PFSK-1 (cell line): ENCODE measurements around the gene MRPS16.

Experiments used
- POLR2AphosphoS5 ChIP-seq: IDR thresholded peaks from 2 replicates; pipeline ENCODE4 v1.6.1; 2012; ENCODE audit warnings: low read depth, mild to moderate bottlenecking, control low read depth, low read length, moderate library complexity
- SIN3A ChIP-seq: IDR thresholded peaks from 2 replicates; pipeline ENCODE4 v1.6.1; 2012; ENCODE audit warnings: mild to moderate bottlenecking, low read length, moderate library complexity, borderline replicate concordance; ENCODE audit not compliant: insufficient read depth
- TAF1 ChIP-seq: IDR thresholded peaks from 2 replicates; pipeline ENCODE4 v1.6.1; 2012; ENCODE audit warnings: low read length, control low read depth, borderline replicate concordance; ENCODE audit not compliant: insufficient read depth
- TF ChIP-seq, protein P1 (sequence below), 2 experiments: IDR thresholded peaks; 2 replicates each; pipeline versions ENCODE4 v1.6.1 to v1.8.0; 2011 to 2012; ENCODE audit warnings: low read depth in 2 of 2, low read length in 2 of 2, control low read depth in 1 of 2, inconsistent platforms in 1 of 2, mild to moderate bottlenecking in 1 of 2, moderate library complexity in 1 of 2; ENCODE audit not compliant: insufficient read depth in 1 of 2

DNA sequence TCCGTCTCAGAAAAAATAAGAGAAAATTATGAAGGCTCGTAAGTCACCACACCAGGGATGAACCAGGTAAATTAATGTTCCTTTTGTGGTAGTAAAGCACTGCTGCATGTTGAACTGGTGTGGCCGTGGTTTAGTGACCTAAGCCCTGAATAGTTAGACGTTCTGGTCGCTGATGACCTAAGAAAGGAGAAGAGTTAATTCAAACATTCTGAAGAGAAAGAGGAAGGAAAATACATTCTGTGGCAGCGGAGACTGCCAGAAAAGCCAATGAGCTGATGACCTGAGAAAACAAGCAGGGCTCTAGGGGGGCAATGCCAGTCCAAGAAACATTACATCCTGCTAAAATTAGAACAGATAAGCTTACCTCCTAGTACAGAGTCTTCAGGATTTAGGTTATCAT, 22.9 kb downstream of the MRPS16 start:
- no peak for TF ChIP-seq TAF1
- TF ChIP-seq, protein P1, sequence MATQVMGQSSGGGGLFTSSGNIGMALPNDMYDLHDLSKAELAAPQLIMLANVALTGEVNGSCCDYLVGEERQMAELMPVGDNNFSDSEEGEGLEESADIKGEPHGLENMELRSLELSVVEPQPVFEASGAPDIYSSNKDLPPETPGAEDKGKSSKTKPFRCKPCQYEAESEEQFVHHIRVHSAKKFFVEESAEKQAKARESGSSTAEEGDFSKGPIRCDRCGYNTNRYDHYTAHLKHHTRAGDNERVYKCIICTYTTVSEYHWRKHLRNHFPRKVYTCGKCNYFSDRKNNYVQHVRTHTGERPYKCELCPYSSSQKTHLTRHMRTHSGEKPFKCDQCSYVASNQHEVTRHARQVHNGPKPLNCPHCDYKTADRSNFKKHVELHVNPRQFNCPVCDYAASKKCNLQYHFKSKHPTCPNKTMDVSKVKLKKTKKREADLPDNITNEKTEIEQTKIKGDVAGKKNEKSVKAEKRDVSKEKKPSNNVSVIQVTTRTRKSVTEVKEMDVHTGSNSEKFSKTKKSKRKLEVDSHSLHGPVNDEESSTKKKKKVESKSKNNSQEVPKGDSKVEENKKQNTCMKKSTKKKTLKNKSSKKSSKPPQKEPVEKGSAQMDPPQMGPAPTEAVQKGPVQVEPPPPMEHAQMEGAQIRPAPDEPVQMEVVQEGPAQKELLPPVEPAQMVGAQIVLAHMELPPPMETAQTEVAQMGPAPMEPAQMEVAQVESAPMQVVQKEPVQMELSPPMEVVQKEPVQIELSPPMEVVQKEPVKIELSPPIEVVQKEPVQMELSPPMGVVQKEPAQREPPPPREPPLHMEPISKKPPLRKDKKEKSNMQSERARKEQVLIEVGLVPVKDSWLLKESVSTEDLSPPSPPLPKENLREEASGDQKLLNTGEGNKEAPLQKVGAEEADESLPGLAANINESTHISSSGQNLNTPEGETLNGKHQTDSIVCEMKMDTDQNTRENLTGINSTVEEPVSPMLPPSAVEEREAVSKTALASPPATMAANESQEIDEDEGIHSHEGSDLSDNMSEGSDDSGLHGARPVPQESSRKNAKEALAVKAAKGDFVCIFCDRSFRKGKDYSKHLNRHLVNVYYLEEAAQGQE (IDR thresholded peaks at IDR 0.05; ENCODE audit: insufficient read depth in 1 of 2, low read depth in 2 of 2, low read length in 2 of 2), result no peak
- no peak for TF ChIP-seq POLR2AphosphoS5
- TF ChIP-seq SIN3A, result no peak
